NCI-H1436 treated with DMSO at 0.1 percent for 48 hours (cell line): ENCODE data around the gene MOB3B.
"Not testable (repeated sequence)": the region's sequence is repeated elsewhere in the genome, so short reads cannot be mapped to it uniquely, and the experiment has no call there.

ENCODE experiments used
- DNase-seq: peaks from one replicate; lab custom pipeline; 2025; lab: John Stamatoyannopoulos, UW

Gene MOB3B

GRCh38 chr9:27423915-27424710 lies 105.5 kb downstream of the MOB3B start:
- DNase-seq: no peak

- DNase-seq: no peak
Observed at GRCh38 chr9:27422279-27422834, 107.3 kb downstream of the MOB3B start.

DNA sequence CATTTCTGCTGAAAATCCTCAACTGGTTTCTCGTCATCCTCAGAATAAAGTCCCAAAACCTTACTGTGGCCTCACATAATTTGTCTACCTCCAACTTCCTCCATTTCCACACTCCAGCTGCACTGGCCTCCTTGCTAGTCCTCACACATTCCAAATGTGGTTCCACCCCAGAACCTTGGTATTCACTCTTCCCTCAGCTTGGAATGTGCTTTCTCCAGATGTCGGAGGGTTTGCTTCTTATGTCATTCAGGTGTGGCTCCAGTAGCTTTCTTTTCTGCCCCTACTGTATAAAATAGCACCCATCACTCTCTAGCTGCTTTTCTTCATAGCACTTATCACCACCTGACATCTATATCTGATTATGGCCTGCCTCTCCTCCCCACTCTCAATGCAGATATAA lies 108.0 kb downstream of the MOB3B start:
- no peak for DNase-seq

- not testable (repeated sequence) for DNase-seq
Observed at GRCh38 chr9:27419558-27419957, 110.1 kb downstream of the MOB3B start.

DNA sequence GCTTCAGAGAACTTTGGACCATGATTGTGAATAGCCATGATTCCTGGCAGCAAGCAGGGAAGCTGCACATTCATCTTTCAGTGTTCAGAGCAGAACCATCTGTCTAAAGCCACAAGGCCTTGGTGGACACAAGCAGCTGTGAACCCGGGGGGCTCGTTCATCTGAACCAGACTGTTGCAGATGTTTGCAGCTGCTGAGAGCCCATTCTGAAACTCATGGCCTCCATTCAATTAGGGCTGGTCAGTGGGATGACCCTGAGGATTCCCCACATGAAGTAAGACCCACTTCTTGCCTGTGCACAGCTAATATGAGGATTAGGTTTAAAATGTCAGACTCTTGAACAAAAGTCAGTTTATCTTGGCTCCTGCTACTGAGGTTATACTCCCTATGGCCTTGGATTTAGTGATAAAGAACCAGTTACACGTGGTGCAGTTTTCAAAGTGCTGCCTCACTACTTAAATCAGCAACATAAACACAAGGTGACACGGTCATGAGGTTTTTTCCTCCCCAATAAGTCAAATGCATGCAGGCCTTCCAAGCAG lies 115.3 kb downstream of the MOB3B start:
- DNase-seq: no peak

GRCh38 chr9:27413511-27414219 lies 115.9 kb downstream of the MOB3B start:
- no peak for DNase-seq

- no peak for DNase-seq
Observed at GRCh38 chr9:27412963-27413362, 116.7 kb downstream of the MOB3B start.

- no peak for DNase-seq
Observed at GRCh38 chr9:27412081-27412480, 117.5 kb downstream of the MOB3B start.

DNA sequence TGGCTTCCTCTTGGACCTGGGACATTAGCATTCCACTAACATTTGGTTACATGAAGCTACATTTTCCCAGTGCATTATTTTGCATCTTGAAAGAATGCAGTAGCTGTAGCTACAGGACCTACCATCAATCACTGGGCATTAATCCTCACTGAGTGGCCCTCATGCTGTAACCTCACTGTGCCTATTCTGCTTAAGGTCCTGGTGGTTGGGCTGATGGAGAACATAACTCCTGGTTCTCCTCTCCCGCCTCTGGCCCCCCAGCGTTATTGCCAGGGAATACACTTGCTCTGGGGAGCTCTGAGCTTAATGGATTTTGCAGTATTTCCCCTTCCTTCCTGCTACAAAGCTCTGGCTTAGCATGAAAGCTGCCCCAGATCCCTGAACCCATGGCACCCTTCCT lies 121.1 kb downstream of the MOB3B start:
- DNase-seq: no peak

DNA sequence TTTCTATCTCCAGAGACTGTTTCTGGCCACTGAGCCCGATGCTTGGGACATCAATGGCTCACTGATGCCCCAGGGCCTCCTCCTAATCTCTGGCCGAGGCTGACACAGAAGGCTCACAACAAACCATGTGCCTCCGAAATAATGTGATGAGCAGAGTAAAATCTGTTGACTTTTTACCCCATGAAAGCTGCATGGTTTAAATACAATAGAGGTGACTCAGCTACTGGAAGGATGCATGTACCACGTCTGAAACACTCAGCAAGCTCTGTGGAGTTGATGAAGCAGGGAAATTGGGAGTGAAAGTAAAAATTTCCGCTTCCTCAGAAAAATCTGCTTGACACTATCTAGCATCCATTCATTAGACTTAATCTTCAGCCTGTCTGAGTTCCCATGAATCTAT lies 121.6 kb downstream of the MOB3B start:
- DNase-seq: no peak

- no peak for DNase-seq
Observed at GRCh38 chr9:27407491-27407890, 122.1 kb downstream of the MOB3B start.

DNA sequence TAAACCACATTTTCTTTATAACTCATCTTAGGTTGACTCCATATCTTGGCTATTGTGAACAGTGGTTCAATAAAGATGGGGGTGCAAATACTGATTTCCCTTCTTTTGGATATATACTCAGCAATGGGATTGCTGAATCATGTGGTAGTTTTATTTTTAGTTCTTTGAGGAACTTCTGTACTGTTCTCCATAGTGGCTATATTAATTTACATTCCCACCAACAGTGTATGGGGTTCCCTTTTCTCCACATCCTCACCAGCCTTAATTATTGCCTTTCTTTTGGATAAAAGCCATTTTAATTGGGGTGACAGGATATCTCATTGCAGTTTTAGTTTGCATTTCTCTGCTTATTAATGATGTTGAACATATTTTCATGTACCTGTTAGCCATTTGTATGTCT lies 125.0 kb downstream of the MOB3B start:
- DNase-seq: no peak

GRCh38 chr9:27402626-27403025 lies 127.0 kb downstream of the MOB3B start:
- no peak for DNase-seq

GRCh38 chr9:27400334-27400880 lies 129.2 kb downstream of the MOB3B start:
- no peak for DNase-seq

- no peak for DNase-seq
Observed at GRCh38 chr9:27398982-27399653, 130.5 kb downstream of the MOB3B start.

DNA sequence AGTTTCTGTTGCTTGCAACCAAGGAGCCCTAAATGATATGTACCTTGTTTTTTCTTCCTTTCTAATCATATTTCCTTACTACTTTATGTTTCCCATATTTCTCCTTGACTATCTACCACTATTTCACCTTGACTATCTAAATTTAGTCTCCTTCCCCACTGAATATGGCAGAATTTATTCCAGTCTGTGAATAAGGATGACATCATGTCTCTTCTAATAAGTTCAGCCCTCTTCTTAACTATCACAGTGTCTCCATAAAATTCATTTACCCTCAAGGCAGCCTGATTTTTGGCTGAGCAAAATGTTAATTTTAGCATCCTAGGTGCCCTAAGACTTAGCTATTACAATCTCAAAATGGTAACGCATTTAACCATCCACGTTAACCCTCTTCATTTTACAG lies 133.1 kb downstream of the MOB3B start:
- DNase-seq: no peak

- DNase-seq: no peak
Observed at GRCh38 chr9:27395484-27395921, 134.1 kb downstream of the MOB3B start.

DNA sequence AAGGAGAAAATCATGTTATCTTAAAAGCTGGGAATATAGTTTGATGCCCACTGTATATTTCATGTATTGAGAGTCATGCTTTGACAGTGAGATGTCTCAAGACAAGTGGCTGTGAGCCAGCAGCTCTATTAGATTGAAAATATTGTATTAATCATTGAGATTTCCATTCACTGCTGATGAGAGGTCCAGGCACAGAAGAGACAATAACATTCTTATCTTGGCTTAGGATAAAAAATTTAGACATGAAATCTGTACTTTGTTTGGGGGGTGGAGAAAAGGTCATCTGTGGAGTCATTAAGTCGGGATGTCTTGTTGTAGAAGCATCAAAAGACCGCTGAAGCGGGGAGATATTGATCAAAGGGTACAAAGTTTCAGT lies 134.8 kb downstream of the MOB3B start:
- DNase-seq: no peak

DNA sequence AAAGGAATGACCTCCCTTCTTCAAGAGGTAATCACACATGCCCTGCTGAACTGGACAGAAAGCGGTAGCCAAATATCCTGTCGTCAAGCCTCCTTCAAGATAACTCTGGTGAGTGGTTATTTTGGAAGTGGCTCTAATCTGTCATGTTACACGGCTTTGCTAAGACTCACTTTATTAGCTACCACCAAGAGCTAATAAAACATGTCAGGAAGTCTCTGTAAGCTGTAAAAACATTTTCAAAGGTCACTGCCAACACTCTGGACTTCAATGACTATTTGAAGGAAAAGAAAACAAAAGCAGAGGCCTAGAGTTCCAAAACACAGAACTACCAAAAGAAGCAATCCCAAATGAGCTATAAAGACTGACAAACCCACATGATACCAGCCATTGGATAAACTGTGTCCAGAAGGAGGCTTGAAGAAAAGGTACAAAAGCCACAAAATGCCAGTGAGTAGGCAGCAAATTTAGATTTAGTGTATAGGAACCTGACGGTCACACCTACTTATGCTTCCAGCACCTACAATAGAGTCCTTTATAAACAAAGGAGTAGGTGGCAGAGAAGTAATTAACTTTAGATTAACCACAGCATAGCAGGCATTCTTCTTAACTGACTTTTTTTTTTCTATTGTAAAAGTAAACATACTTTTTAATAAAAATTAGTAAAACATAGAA lies 135.3 kb downstream of the MOB3B start:
- DNase-seq: no peak

- no peak for DNase-seq
Observed at GRCh38 chr9:27393054-27393846, 136.4 kb downstream of the MOB3B start.

- no peak for DNase-seq
Observed at GRCh38 chr9:27392451-27392850, 137.2 kb downstream of the MOB3B start.
